Loucy (cell line): ENCODE data around the gene CFAP58.

Experiments used
- H2AFZ ChIP-seq: fragments of 200-600 bp; sonication (generic); 2 replicates; pipeline ENCODE4 v1.6.0; 2016; ENCODE audit warnings: antibody characterized with exemption, mild to moderate bottlenecking, low read length, moderate library complexity
- H3F3A ChIP-seq: fragments of 200-600 bp; 2 replicates; pipeline ENCODE4 v1.6.0; 2016; ENCODE audit warnings: antibody characterized with exemption, low read depth, mild to moderate bottlenecking
- H3K27me3 ChIP-seq: fragments of 200-600 bp; sonication (generic); 2 replicates; pipeline ENCODE4 v1.6.1; 2014; ENCODE audit warnings: low read length, mild to moderate bottlenecking; ENCODE audit not compliant: insufficient read depth, poor library complexity, severe bottlenecking
- H3K36me3 ChIP-seq: fragments of 200-600 bp; sonication (generic); 2 replicates; pipeline ENCODE4 v1.6.1; 2016; ENCODE audit warnings: low read length; ENCODE audit not compliant: insufficient read depth
- H3K4me1 ChIP-seq: fragments of 200-600 bp; sonication (generic); 2 replicates; pipeline ENCODE4 v1.5.1; 2014; ENCODE audit warnings: low read length, mild to moderate bottlenecking; ENCODE audit not compliant: insufficient read depth, poor library complexity, severe bottlenecking
- H3K4me2 ChIP-seq: fragments of 200-600 bp; sonication (generic); 2 replicates; pipeline ENCODE4 v1.6.0; 2014; ENCODE audit warnings: antibody characterized with exemption, low read length, low read depth, mild to moderate bottlenecking; ENCODE audit not compliant: poor library complexity, severe bottlenecking
- H3K4me3 ChIP-seq: fragments of 200-600 bp; sonication (generic); 2 replicates; pipeline ENCODE4 v1.5.1; 2014; ENCODE audit warnings: low read length, mild to moderate bottlenecking, mixed read lengths; ENCODE audit not compliant: poor library complexity, severe bottlenecking
- H3K79me2 ChIP-seq: fragments of 200-600 bp; sonication (generic); 2 replicates; pipeline ENCODE4 v1.6.1; 2014; ENCODE audit warnings: low read length; ENCODE audit not compliant: insufficient read depth
- H3K9ac ChIP-seq: fragments of 200-600 bp; sonication (generic); 2 replicates; pipeline ENCODE4 v1.6.0; 2014; ENCODE audit warnings: mild to moderate bottlenecking, low read depth, low read length, moderate library complexity; ENCODE audit not compliant: poor library complexity, severe bottlenecking
- H3K9me2 ChIP-seq: fragments of 200-600 bp; sonication (generic); replicated peaks from 2 replicates; pipeline ENCODE4 v1.6.1; 2016; ENCODE audit warnings: low read depth, low read length, mixed read lengths
- H3K9me3 ChIP-seq: fragments of 200-600 bp; sonication (generic); 2 replicates; pipeline ENCODE4 v1.6.1; 2014; ENCODE audit warnings: mild to moderate bottlenecking, antibody characterized with exemption, low read length, low read depth; ENCODE audit not compliant: insufficient read depth
- H4K20me1 ChIP-seq: fragments of 200-600 bp; sonication (generic); 2 replicates; pipeline ENCODE4 v1.6.0; 2014; ENCODE audit warnings: antibody characterized with exemption, low read length, mild to moderate bottlenecking; ENCODE audit not compliant: insufficient read depth, poor library complexity, severe bottlenecking
- EZH2phosphoT487 ChIP-seq: fragments of 200-600 bp; IDR thresholded peaks from 2 replicates; pipeline ENCODE4 v1.6.1; 2018; ENCODE audit warnings: antibody characterized with exemption, mild to moderate bottlenecking, moderate library complexity, borderline replicate concordance
- TF ChIP-seq, protein P1 (sequence below): fragments of 200-600 bp; sonication (generic); conservative IDR thresholded peaks from 2 replicates; pipeline ENCODE4 v1.5.1; 2014; ENCODE audit warnings: mild to moderate bottlenecking, antibody characterized with exemption, low read length

Gene CFAP58

DNA sequence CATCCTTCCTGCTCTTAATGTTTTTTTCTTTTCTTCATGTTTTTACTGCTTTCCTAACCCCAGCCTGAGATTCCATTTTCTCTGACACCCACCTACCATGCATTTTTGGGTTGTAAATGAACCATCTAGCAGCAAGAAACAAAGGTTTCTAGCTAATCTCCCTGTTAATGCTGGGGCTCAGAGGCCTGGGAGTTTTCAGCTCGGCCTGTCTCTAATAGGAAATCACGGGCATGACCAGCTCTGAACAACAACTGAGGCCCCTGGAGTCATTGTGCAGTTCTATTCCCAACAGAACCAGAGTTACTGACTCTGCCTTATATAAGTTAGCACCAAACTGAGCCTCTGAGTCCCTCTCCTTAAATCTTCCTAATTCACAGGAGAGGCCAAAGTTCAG is 134.8 kb downstream of the CFAP58 start:
- H3K9me3 ChIP-seq: no peaks in the 10 kb centered on the region
- H3K9me2 ChIP-seq: no peaks in the 10 kb centered on the region
- H3K4me3 ChIP-seq: no peak overlapping the region
- no peaks in the 10 kb centered on the region for H3K27me3 ChIP-seq
- H3K79me2 ChIP-seq: no peaks in the 10 kb centered on the region
- H3F3A ChIP-seq: no peaks in the 10 kb centered on the region
- H3K9ac ChIP-seq: no peak overlapping the region
- H3K36me3 ChIP-seq: no peaks in the 10 kb centered on the region
- no peak overlapping the region for H3K4me2 ChIP-seq
- no peak overlapping the region for H2AFZ ChIP-seq
- H3K4me1 ChIP-seq: no peaks in the 10 kb centered on the region
- H4K20me1 ChIP-seq: no peaks in the 10 kb centered on the region
- no peak for TF ChIP-seq EZH2phosphoT487
- TF ChIP-seq, protein P1, sequence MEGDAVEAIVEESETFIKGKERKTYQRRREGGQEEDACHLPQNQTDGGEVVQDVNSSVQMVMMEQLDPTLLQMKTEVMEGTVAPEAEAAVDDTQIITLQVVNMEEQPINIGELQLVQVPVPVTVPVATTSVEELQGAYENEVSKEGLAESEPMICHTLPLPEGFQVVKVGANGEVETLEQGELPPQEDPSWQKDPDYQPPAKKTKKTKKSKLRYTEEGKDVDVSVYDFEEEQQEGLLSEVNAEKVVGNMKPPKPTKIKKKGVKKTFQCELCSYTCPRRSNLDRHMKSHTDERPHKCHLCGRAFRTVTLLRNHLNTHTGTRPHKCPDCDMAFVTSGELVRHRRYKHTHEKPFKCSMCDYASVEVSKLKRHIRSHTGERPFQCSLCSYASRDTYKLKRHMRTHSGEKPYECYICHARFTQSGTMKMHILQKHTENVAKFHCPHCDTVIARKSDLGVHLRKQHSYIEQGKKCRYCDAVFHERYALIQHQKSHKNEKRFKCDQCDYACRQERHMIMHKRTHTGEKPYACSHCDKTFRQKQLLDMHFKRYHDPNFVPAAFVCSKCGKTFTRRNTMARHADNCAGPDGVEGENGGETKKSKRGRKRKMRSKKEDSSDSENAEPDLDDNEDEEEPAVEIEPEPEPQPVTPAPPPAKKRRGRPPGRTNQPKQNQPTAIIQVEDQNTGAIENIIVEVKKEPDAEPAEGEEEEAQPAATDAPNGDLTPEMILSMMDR: no peak

DNA sequence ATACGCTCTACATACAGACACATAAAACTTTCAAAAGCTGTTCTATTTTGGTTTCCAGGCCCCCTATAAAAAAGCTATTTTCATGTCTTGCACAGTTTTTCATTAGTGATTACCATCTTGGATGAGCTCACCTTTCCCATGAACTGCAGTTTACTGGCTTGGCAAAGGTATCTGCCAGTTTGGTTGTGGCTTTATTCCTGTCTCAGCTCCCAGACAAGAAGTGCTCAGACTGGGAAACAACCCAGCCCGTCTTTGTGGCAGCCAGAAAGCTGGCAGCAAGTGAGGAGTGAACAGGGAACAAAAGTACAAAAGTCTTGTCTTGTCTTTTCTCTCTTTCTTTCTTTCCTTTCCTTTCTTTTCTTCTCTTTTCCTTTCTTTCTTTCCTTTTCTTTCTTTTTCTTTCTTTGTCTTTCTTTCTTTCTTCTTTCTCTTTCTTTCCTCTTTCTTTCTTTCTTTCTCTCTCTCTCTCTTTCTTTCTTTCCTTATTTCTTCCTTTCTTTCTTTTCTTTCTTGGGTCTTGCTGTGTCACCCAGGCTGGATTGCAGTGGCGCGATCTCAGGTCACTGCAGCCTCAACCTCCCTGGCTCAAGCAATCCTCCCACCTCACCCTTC is 138.8 kb downstream of the CFAP58 start:
- Histone ChIP-seq H4K20me1 (no peaks in the 10 kb centered on the region), H3K79me2 (no peaks in the 10 kb centered on the region), H3K9me2 (no peaks in the 10 kb centered on the region), H3K4me3 (no peak overlapping the region), H3K9me3 (no peaks in the 10 kb centered on the region), H3K4me2 (no peak overlapping the region), H3K4me1 (no peaks in the 10 kb centered on the region), H3K27me3 (no peaks in the 10 kb centered on the region), H3K36me3 (no peaks in the 10 kb centered on the region), H3K9ac (no peak overlapping the region), H2AFZ (no peak overlapping the region), H3F3A (no peaks in the 10 kb centered on the region)
- TF ChIP-seq EZH2phosphoT487: no peak
- TF ChIP-seq, protein P1: no peak

DNA sequence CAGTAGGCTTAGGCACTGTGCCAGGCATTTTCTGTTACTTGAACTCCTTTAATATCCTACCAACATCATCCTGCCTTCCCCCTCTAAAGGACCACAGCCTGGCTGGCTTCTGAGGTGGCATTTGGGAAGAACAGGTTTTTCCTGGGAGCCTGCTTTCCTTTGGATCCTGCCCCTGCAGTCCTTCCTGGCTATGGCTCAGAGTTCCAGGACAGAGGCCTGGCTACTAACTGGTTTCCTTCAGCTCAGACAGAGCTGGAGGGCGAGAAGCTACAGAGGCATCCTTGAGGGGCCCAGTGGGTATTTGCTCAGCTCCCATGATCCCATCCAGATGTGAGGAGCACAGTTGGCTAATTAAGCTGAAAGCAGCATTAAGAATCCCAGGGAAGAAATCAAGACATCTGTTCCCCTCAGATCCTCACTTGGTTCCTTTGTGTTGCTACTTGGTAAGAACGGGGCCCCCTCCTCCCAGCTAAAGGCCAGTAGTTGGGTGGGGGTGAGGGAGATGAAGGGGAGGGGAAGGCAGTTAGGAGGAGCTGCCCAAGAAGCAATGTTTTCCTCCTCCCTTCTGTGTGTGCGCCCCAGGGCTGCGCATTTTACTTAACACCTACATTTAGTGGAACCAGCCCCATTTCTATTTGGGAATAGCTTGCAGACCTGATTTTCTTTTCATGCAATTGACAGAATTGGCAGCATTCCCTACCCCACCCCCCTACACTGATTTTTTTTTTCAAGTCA is 144.9 kb downstream of the CFAP58 start:
- TF ChIP-seq, protein P1: no peak
- no peak for TF ChIP-seq EZH2phosphoT487
- Histone ChIP-seq H3K4me1 (no peaks in the 10 kb centered on the region), H3K9me3 (no peaks in the 10 kb centered on the region), H3K36me3 (no peaks in the 10 kb centered on the region), H3K4me2 (no peak overlapping the region), H2AFZ (no peak overlapping the region), H3K4me3 (no peak overlapping the region), H4K20me1 (no peaks in the 10 kb centered on the region), H3K9ac (no peak overlapping the region), H3K9me2 (no peaks in the 10 kb centered on the region), H3K79me2 (no peaks in the 10 kb centered on the region), H3K27me3 (no peaks in the 10 kb centered on the region), H3F3A (no peaks in the 10 kb centered on the region)
